Thoracic aorta (tissue), 2 donors: ENCODE results near the gene JMJD4. TPM values are rescaled to one million over a fixed set of nuclear protein-coding genes. Genes with fewer than 3 reads are reported as not detected.

Experiments
- ATAC-seq: fragments of 150-250 bp; one replicate; pipeline ENCODE4 v1.8.0; 2017; ENCODE audit warnings: low read depth; ENCODE audit not compliant: insufficient number of reproducible peaks, low FRiP score
- DNase-seq: peaks from one replicate; pipeline ENCODE4 v3.0.0-alpha.2; 2020; ENCODE audit warnings: low spot score
- H3K27ac ChIP-seq, 2 donors: fragments of 200-600 bp; sonication (generic); 1 replicate in 1 of 2; 2 replicates in 1 of 2; pipeline ENCODE4 v1.5.1; 2016; ENCODE audit warnings: mild to moderate bottlenecking in 2 of 2, moderate library complexity in 2 of 2
- H3K27me3 ChIP-seq: fragments of 200-600 bp; sonication (generic); replicated peaks from 2 replicates; pipeline ENCODE4 v1.6.0; 2016; ENCODE audit warnings: mild to moderate bottlenecking; ENCODE audit not compliant: insufficient read depth
- H3K36me3 ChIP-seq: fragments of 200-600 bp; sonication (generic); one replicate; pipeline ENCODE4 v1.5.1; 2016
- H3K4me1 ChIP-seq, 2 donors: fragments of 200-600 bp; sonication (generic); 1 replicate in 1 of 2; 2 replicates in 1 of 2; pipeline versions ENCODE4 v1.5.1 to v1.6.0; 2016; ENCODE audit warnings: low read depth in 2 of 2, mild to moderate bottlenecking in 1 of 2; ENCODE audit not compliant: control insufficient read depth in 1 of 2
- H3K4me3 ChIP-seq: fragments of 200-600 bp; sonication (generic); 2 replicates; pipeline ENCODE4 v1.5.1; 2016; ENCODE audit warnings: mild to moderate bottlenecking
- H3K9me3 ChIP-seq: fragments of 200-600 bp; sonication (generic); 2 replicates; pipeline ENCODE4 v1.5.1; 2016
- total RNA-seq, 2 donors: library from RNA; depleted of rRNA; stranded (reverse); fragments of >200 nt; gene quantifications; one replicate each; pipeline versions ENCODE4 v1.1.0 to v1.2.3, GENCODE V29; 2016
- TF ChIP-seq, protein P1 (sequence below): fragments of 200-600 bp; sonication (generic); IDR thresholded peaks from one replicate; pipeline ENCODE4 v1.5.1; 2019; ENCODE audit warnings: antibody characterized with exemption

The JMJD4 gene
- total RNA-seq, 2 donors from 2014 or later: 19.4 to 24.2 TPM

- no peak overlapping the region for H3K27ac ChIP-seq
- no peak overlapping the region for H3K4me3 ChIP-seq
- TF ChIP-seq, protein P1, sequence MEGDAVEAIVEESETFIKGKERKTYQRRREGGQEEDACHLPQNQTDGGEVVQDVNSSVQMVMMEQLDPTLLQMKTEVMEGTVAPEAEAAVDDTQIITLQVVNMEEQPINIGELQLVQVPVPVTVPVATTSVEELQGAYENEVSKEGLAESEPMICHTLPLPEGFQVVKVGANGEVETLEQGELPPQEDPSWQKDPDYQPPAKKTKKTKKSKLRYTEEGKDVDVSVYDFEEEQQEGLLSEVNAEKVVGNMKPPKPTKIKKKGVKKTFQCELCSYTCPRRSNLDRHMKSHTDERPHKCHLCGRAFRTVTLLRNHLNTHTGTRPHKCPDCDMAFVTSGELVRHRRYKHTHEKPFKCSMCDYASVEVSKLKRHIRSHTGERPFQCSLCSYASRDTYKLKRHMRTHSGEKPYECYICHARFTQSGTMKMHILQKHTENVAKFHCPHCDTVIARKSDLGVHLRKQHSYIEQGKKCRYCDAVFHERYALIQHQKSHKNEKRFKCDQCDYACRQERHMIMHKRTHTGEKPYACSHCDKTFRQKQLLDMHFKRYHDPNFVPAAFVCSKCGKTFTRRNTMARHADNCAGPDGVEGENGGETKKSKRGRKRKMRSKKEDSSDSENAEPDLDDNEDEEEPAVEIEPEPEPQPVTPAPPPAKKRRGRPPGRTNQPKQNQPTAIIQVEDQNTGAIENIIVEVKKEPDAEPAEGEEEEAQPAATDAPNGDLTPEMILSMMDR: peak; percentile 63
- peaks cover 12 to 41% of the 10 kb centered on the region in 2 donors for H3K4me1 ChIP-seq
- ATAC-seq (no peak), DNase-seq (no peak)
- H3K36me3 ChIP-seq: peaks cover 3% of the 10 kb centered on the region
- H3K9me3 ChIP-seq: no peaks in the 10 kb centered on the region
- H3K27me3 ChIP-seq: no peaks in the 10 kb centered on the region
Observed at GRCh38 chr1:227729881-227730629, 5.0 kb downstream of the JMJD4 start.

DNA sequence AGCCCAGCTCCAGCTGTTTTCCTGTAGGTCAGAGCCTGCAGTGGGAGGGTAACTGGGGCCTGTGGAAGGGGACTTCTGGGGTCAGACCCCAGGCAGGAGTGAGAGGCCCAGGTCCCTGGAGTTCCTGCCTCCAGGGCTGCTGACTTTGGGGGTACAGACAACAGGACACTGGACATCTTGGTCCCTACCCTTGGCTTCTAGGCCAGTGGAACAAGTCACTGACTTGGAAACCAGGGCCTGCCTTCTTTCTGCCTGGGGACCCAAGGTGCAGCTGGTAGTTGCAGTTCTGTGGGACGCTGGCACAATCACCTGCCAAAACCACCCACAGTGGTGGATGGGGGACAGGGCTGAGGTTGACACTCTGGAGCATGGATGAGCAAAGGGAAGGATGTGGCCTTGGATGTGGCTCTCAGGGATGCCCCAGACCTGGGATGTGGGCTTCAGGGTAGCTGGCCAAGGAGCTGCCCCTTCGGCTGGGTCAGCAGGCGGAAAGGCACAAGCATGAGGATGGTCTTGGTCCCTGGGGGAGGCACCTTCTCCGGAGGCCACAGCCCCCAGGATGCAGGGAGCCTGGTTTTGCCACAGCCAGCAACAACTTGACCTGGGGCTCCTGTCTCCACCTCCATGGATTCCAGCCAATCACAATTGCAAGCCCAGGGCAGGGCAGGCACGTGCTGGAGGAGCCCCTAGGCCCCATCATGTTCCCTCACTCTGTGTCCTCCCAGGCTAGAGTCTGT, 5.8 kb downstream of the JMJD4 start:
- H3K27ac ChIP-seq: peak overlapping the region; percentile 44 to 78
- H3K27me3 ChIP-seq: no peaks in the 10 kb centered on the region
- H3K4me3 ChIP-seq: peak overlapping the region; percentile 85
- H3K36me3 ChIP-seq: peaks cover 3% of the 10 kb centered on the region
- no peak for DNase-seq
- H3K9me3 ChIP-seq: no peaks in the 10 kb centered on the region
- ATAC-seq: no peak
- H3K4me1 ChIP-seq: peaks cover 10 to 36% of the 10 kb centered on the region in 2 donors
- TF ChIP-seq, protein P1: no peak

DNA sequence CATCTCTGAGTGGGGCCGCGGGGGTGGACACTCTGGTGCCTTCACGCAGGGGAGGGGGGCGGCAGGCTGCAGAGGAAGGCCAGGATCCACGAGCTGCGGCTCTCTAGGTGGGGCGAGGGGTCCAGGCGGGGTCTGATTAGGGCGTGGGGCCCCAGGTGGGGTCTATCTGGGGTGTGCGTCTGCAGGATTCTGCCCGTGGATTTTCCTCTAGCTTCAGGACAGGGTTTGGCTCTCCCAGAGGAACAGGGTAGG, 6.3 kb downstream of the JMJD4 start:
- Histone ChIP-seq H3K4me1 (peaks cover 5 to 31% of the 10 kb centered on the region in 2 donors), H3K27me3 (no peaks in the 10 kb centered on the region), H3K36me3 (peaks cover 3% of the 10 kb centered on the region), H3K27ac (peak overlapping the region; percentile 44 to 78), H3K4me3 (peak overlapping the region; percentile 85), H3K9me3 (no peaks in the 10 kb centered on the region)
- TF ChIP-seq, protein P1: no peak
- ATAC-seq (no peak), DNase-seq (no peak)

- ATAC-seq: no peak
- no peaks in the 10 kb centered on the region for H3K9me3 ChIP-seq
- H3K4me1 ChIP-seq: peaks cover 2 to 27% of the 10 kb centered on the region in 2 donors
- TF ChIP-seq, protein P1: no peak
- H3K27ac ChIP-seq: peak overlapping the region; percentile 44 to 78
- H3K4me3 ChIP-seq: peak overlapping the region; percentile 85
- H3K36me3 ChIP-seq: peaks cover 3% of the 10 kb centered on the region
- H3K27me3 ChIP-seq: no peaks in the 10 kb centered on the region
- DNase-seq: peak; percentile 53
Observed at GRCh38 chr1:227728059-227728891, 6.8 kb downstream of the JMJD4 start.
